ENCODE data around the gene PARD3.

GRCh38 chr10:34797155-34797554 is 17.9 kb downstream of the PARD3 start:
- TF ChIP-seq CTCF (IDR thresholded peaks at IDR 0.05), result no peak
- no peak for TF ChIP-seq EZH2 (IDR thresholded peaks at IDR 0.05)
- no peak for TF ChIP-seq EZH2phosphoT487 (IDR thresholded peaks at IDR 0.05)

Measured in neural progenitor cell (in vitro differentiated cells).